Activated CD4-positive, alpha-beta T cell treated with anti-CD3 and anti-CD28 coated beads, Interleukin-2, amount 50 U/mL, for 24 hours (primary cell): Measurements from ENCODE around the gene ITM2C.

Experiments
- DNase-seq, 2 donors: peaks; one replicate each; pipeline ENCODE4 v3.0.0-alpha.2; 2020; ENCODE audit warnings: low read depth in 1 of 2, low spot score in 1 of 2

Gene ITM2C

GRCh38 chr2:230924470-230925341 is 60.0 kb downstream of the ITM2C start, which contains the start of gene GPR55:
GPR55 (minus strand) TSS chr2:230925242; CDS start chr2:230910962, 14,280 bp downstream.
- peak; percentile 44 to 76 for DNase-seq

GRCh38 chr2:230925443-230925878 is 60.7 kb downstream of the ITM2C start:
- no peak for DNase-seq

GRCh38 chr2:230925879-230926765 is 61.4 kb downstream of the ITM2C start:
- peak in 1 of 2 donors; percentile 73 for DNase-seq

- no peak for DNase-seq
These were observed 63.1 kb downstream of the ITM2C start for GRCh38 chr2:230927711-230928341.
